Smooth muscle cell (in vitro differentiated cells): ENCODE data around the gene TP73. TPM values are rescaled to one million over a fixed set of nuclear protein-coding genes. Genes with fewer than 3 reads are reported as not detected.

Experiments
- DNase-seq: peaks from one replicate; lab custom pipeline; 2025; ENCODE audit not compliant: unreplicated experiment; lab: John Stamatoyannopoulos, UW
- H2AFZ ChIP-seq: fragments of 200-600 bp; sonication (generic); 2 replicates; pipeline ENCODE4 v1.6.0; 2016; ENCODE audit warnings: antibody characterized with exemption, low read depth, mild to moderate bottlenecking
- H3F3A ChIP-seq: fragments of 200-600 bp; sonication (generic); 2 replicates; pipeline ENCODE4 v1.6.0; 2017; ENCODE audit warnings: antibody characterized with exemption, low read depth
- H3K27ac ChIP-seq: fragments of 200-600 bp; sonication (generic); 2 replicates; pipeline ENCODE4 v1.5.1; 2016; ENCODE audit warnings: low read depth, mild to moderate bottlenecking
- H3K27me3 ChIP-seq: fragments of 200-600 bp; sonication (generic); 2 replicates; pipeline ENCODE4 v1.6.1; 2016; ENCODE audit warnings: low read depth, mild to moderate bottlenecking
- H3K36me3 ChIP-seq: fragments of 200-600 bp; sonication (generic); 2 replicates; pipeline ENCODE4 v1.5.1; 2016; ENCODE audit warnings: low read depth
- H3K4me1 ChIP-seq: fragments of 200-600 bp; sonication (generic); 2 replicates; pipeline ENCODE4 v1.5.1; 2016; ENCODE audit warnings: low read depth
- H3K4me2 ChIP-seq: fragments of 200-600 bp; sonication (generic); 2 replicates; pipeline ENCODE4 v1.6.0; 2016; ENCODE audit warnings: mild to moderate bottlenecking
- H3K4me3 ChIP-seq: fragments of 200-600 bp; sonication (generic); 2 replicates; pipeline ENCODE4 v1.5.1; 2016; ENCODE audit warnings: mild to moderate bottlenecking
- H3K79me2 ChIP-seq: fragments of 200-600 bp; sonication (generic); 2 replicates; pipeline ENCODE4 v1.6.0; 2016; ENCODE audit warnings: low read depth, mild to moderate bottlenecking
- H3K9ac ChIP-seq: fragments of 200-600 bp; sonication (generic); 2 replicates; pipeline ENCODE4 v1.6.0; 2016; ENCODE audit warnings: low read depth
- H3K9me3 ChIP-seq: fragments of 200-600 bp; sonication (generic); replicated peaks from 2 replicates; pipeline ENCODE4 v1.5.1; 2016; ENCODE audit warnings: low read depth
- H4K20me1 ChIP-seq: fragments of 200-600 bp; sonication (generic); 2 replicates; pipeline ENCODE4 v1.6.0; 2016; ENCODE audit warnings: low read depth
- CTCF ChIP-seq: fragments of 200-600 bp; sonication (generic); IDR thresholded peaks from 2 replicates; pipeline ENCODE4 v1.5.1; 2017; ENCODE audit warnings: borderline replicate concordance, mild to moderate bottlenecking, antibody characterized with exemption; ENCODE audit not compliant: insufficient read depth, poor library complexity, severe bottlenecking
- WGBS: methylation state at CpG from one replicate; pipeline ENCODE4 v1.1.7; 2016; ENCODE audit warnings: low lambda C conversion rate; 5-methylcytosine and 5-hydroxymethylcytosine counted together
- polyA plus RNA-seq: library from polyadenylated mRNA; unstranded; fragments of >200 nt; fragmentation: Nextera tagmentation; extraction: Ambion mirVana; gene quantifications from 2 replicates; pipeline ENCODE4 v1.2.1, GENCODE V29; 2016
- total RNA-seq: library from RNA; depleted of rRNA; stranded (reverse); fragments of >200 nt; gene quantifications from 2 replicates; pipeline ENCODE4 v1.2.3, GENCODE V29; 2014

The TP73 gene
- total and polyA plus RNA-seq, 2 experiments from 2014 or later: 0.22 TPM; not detected in 1

- 92% methylated on average over 37 of the region's 43 CpGs for WGBS
- no peak for TF ChIP-seq CTCF
- H2AFZ ChIP-seq: no peak overlapping the region
These were observed 9.2 kb upstream of the TP73 start for GRCh38 chr1:3642919-3643675.

GRCh38 chr1:3644273-3644672, 8.0 kb upstream of the TP73 start:
- no peaks in the 10 kb centered on the region for H3K36me3 ChIP-seq
- DNase-seq: no peak
- no peaks in the 10 kb centered on the region for H4K20me1 ChIP-seq
- WGBS: 95% methylated on average over 13 of the region's 25 CpGs
- H3K9me3 ChIP-seq: no peaks in the 10 kb centered on the region
- TF ChIP-seq CTCF: no peak
- no peaks in the 10 kb centered on the region for H3F3A ChIP-seq
- H3K4me1 ChIP-seq: no peaks in the 10 kb centered on the region
- no peaks in the 10 kb centered on the region for H3K79me2 ChIP-seq
- H3K27ac ChIP-seq: no peak overlapping the region
- no peak overlapping the region for H2AFZ ChIP-seq
- no peak overlapping the region for H3K4me3 ChIP-seq
- H3K4me2 ChIP-seq: no peak overlapping the region
- H3K9ac ChIP-seq: no peak overlapping the region
- H3K27me3 ChIP-seq: no peaks in the 10 kb centered on the region

More at GRCh38 chr1:3642919-3643675, 9.2 kb upstream of the TP73 start:
- H3K9me3 ChIP-seq: no peaks in the 10 kb centered on the region
- H3F3A ChIP-seq: no peaks in the 10 kb centered on the region
- no peak overlapping the region for H3K4me2 ChIP-seq
- no peak overlapping the region for H3K9ac ChIP-seq
- no peaks in the 10 kb centered on the region for H3K79me2 ChIP-seq
- no peaks in the 10 kb centered on the region for H3K36me3 ChIP-seq
- H3K27me3 ChIP-seq: no peaks in the 10 kb centered on the region
- no peak for DNase-seq
- no peak overlapping the region for H3K27ac ChIP-seq
- H3K4me3 ChIP-seq: no peak overlapping the region
- H4K20me1 ChIP-seq: no peaks in the 10 kb centered on the region
- no peaks in the 10 kb centered on the region for H3K4me1 ChIP-seq

GRCh38 chr1:3645247-3645646, 7.1 kb upstream of the TP73 start:
- Histone ChIP-seq H3K4me3 (no peak overlapping the region), H3K79me2 (no peaks in the 10 kb centered on the region), H3K27me3 (peaks cover 2% of the 10 kb centered on the region), H3K9me3 (no peaks in the 10 kb centered on the region), H3K4me1 (peaks cover 2% of the 10 kb centered on the region), H3K27ac (no peak overlapping the region), H3K9ac (no peak overlapping the region), H3F3A (no peaks in the 10 kb centered on the region), H4K20me1 (no peaks in the 10 kb centered on the region), H2AFZ (no peak overlapping the region), H3K36me3 (no peaks in the 10 kb centered on the region), H3K4me2 (no peak overlapping the region)
- WGBS: 98% methylated on average over 18 of the region's 43 CpGs
- no peak for DNase-seq
- no peak for TF ChIP-seq CTCF
